Mesenchymal stem cell (in vitro differentiated cells and primary cell): Measurements from ENCODE around the gene SPRED1.
"Not testable (repeated sequence)": the region's sequence is repeated elsewhere in the genome, so short reads cannot be mapped to it uniquely, and the experiment has no call there.

Experiments
- DNase-seq: peaks from one replicate; pipeline ENCODE4 v3.0.0-alpha.2; 2013
- H2AFZ ChIP-seq: one replicate; pipeline ENCODE4 v1.6.1; 2013; ENCODE audit warnings: low read depth, mild to moderate bottlenecking, control low read depth, inconsistent platforms, low read length, moderate library complexity
- H2AK5ac ChIP-seq: 2 replicates; pipeline ENCODE4 v1.6.1; 2013; ENCODE audit warnings: low read length, moderate library complexity, mild to moderate bottlenecking, inconsistent platforms; ENCODE audit not compliant: severe bottlenecking
- H2BK120ac ChIP-seq: one replicate; pipeline ENCODE4 v1.6.1; 2013; ENCODE audit warnings: low read depth, mild to moderate bottlenecking, inconsistent platforms, low read length, moderate library complexity
- H2BK12ac ChIP-seq, 2 experiments: one replicate each; pipeline ENCODE4 v1.6.1; 2013; ENCODE audit warnings: inconsistent platforms in 2 of 2, low read length in 2 of 2, mild to moderate bottlenecking in 2 of 2, moderate library complexity in 2 of 2, control low read depth in 1 of 2
- H2BK15ac ChIP-seq: one replicate; pipeline ENCODE4 v1.6.1; 2013; ENCODE audit warnings: mild to moderate bottlenecking, low read depth, inconsistent platforms; ENCODE audit not compliant: poor library complexity, severe bottlenecking
- H2BK5ac ChIP-seq: 2 replicates; pipeline ENCODE4 v1.6.1; 2013; ENCODE audit warnings: low read depth, mild to moderate bottlenecking, low read length, control low read depth, inconsistent platforms; ENCODE audit not compliant: poor library complexity, severe bottlenecking
- H3K14ac ChIP-seq, 2 experiments: one replicate each; pipeline ENCODE4 v1.6.1; 2013; ENCODE audit warnings: inconsistent platforms in 2 of 2, low read length in 2 of 2, control low read depth in 1 of 2, mild to moderate bottlenecking in 1 of 2, moderate library complexity in 1 of 2
- H3K18ac ChIP-seq, 2 experiments: one replicate each; pipeline ENCODE4 v1.6.1; 2013; ENCODE audit warnings: inconsistent platforms in 2 of 2, low read length in 2 of 2, control low read depth in 1 of 2, low read depth in 1 of 2, mild to moderate bottlenecking in 1 of 2
- H3K23ac ChIP-seq, 2 experiments: one replicate each; pipeline ENCODE4 v1.6.1; 2013; ENCODE audit warnings: inconsistent platforms in 2 of 2, low read length in 2 of 2, mild to moderate bottlenecking in 2 of 2, moderate library complexity in 2 of 2, control low read depth in 1 of 2
- H3K27ac ChIP-seq: 2 replicates; pipeline ENCODE4 v1.5.1; 2013; ENCODE audit warnings: mild to moderate bottlenecking, moderate library complexity, low read length, control low read depth, inconsistent platforms; ENCODE audit not compliant: poor library complexity, severe bottlenecking
- H3K27me3 ChIP-seq, 2 experiments: 2 replicates each; pipeline versions ENCODE4 v1.6.1 to v1.7.0; 2013; ENCODE audit warnings: low read length in 2 of 2, mild to moderate bottlenecking in 2 of 2, moderate library complexity in 2 of 2, control low read depth in 1 of 2, inconsistent platforms in 1 of 2; ENCODE audit not compliant: control insufficient read depth in 1 of 2, insufficient read depth in 1 of 2
- H3K36me3 ChIP-seq, 2 experiments: 2 replicates each; pipeline versions ENCODE4 v1.6.1 to v1.7.0; 2013; ENCODE audit warnings: low read length in 2 of 2, control low read depth in 1 of 2, inconsistent platforms in 1 of 2, low read depth in 1 of 2, mild to moderate bottlenecking in 1 of 2; ENCODE audit not compliant: insufficient read depth in 2 of 2, control insufficient read depth in 1 of 2
- H3K4ac ChIP-seq, 2 experiments: one replicate each; pipeline ENCODE4 v1.6.1; 2013; ENCODE audit warnings: inconsistent platforms in 2 of 2, low read length in 2 of 2, mild to moderate bottlenecking in 2 of 2, moderate library complexity in 2 of 2, control low read depth in 1 of 2, low read depth in 1 of 2
- H3K4me1 ChIP-seq: 2 replicates; pipeline ENCODE4 v1.6.1; 2013; ENCODE audit warnings: low read depth, low read length, control low read depth; ENCODE audit not compliant: control insufficient read depth, insufficient read depth
- H3K4me2 ChIP-seq: 2 replicates; pipeline ENCODE4 v1.6.1; 2013; ENCODE audit warnings: low read length, mild to moderate bottlenecking, inconsistent platforms; ENCODE audit not compliant: poor library complexity, severe bottlenecking
- H3K4me3 ChIP-seq, 2 experiments: 2 replicates each; pipeline versions ENCODE4 v1.5.1 to v1.7.0; 2013; ENCODE audit warnings: low read length in 2 of 2, mild to moderate bottlenecking in 2 of 2, control low read depth in 1 of 2, low read depth in 1 of 2; ENCODE audit not compliant: insufficient read depth in 1 of 2
- H3K79me1 ChIP-seq: replicated peaks from 2 replicates; pipeline ENCODE4 v1.6.1; 2013; ENCODE audit warnings: mild to moderate bottlenecking, control low read depth, low read length, inconsistent platforms; ENCODE audit not compliant: poor library complexity, severe bottlenecking
- H3K9ac ChIP-seq: 2 replicates; pipeline ENCODE4 v1.7.0; 2013; ENCODE audit warnings: mild to moderate bottlenecking, low read length, moderate library complexity
- H3K9me3 ChIP-seq: 2 replicates; pipeline ENCODE4 v1.7.0; 2013; ENCODE audit warnings: mild to moderate bottlenecking, low read length; ENCODE audit not compliant: control insufficient read depth
- H4K8ac ChIP-seq: one replicate; pipeline ENCODE4 v1.6.1; 2013; ENCODE audit warnings: inconsistent platforms, mild to moderate bottlenecking, low read length, moderate library complexity
- H4K91ac ChIP-seq: one replicate; pipeline ENCODE4 v1.6.1; 2013; ENCODE audit warnings: mild to moderate bottlenecking, low read length, inconsistent platforms
- WGBS: methylation state at CpG from one replicate; pipeline ENCODE4 v1.1.7; 2013; ENCODE audit warnings: mixed read lengths; 5-methylcytosine and 5-hydroxymethylcytosine counted together

SPRED1 gene

GRCh38 chr15:38271144-38271543 is 18.5 kb downstream of the SPRED1 start:
- Histone ChIP-seq H3K9me3 (no peaks in the 10 kb centered on the region), H2BK12ac (no peak overlapping the region), H3K4me3 (no peak overlapping the region), H3K4ac (no peak overlapping the region), H2AK5ac (no peak overlapping the region), H2AFZ (no peak overlapping the region), H2BK120ac (no peak overlapping the region), H3K4me2 (no peak overlapping the region), H3K14ac (no peak overlapping the region), H3K9ac (no peak overlapping the region), H3K18ac (no peak overlapping the region), H3K27ac (no peak overlapping the region), H3K4me1 (peaks cover 4% of the 10 kb centered on the region), H3K27me3 (no peaks in the 10 kb centered on the region), H2BK15ac (no peak overlapping the region), H3K36me3 (peaks cover 9 to 20% of the 10 kb centered on the region in 2 experiments), H3K79me1 (no peaks in the 10 kb centered on the region), H3K23ac (no peak overlapping the region), H4K8ac (no peak overlapping the region), H2BK5ac (no peak overlapping the region), H4K91ac (no peak overlapping the region)
- no peak for DNase-seq

- no peak overlapping the region for H2BK5ac ChIP-seq
- peaks cover 9 to 26% of the 10 kb centered on the region in 2 experiments for H3K36me3 ChIP-seq
- H2BK15ac ChIP-seq: no peak overlapping the region
- H2AFZ ChIP-seq: no peak overlapping the region
- no peak overlapping the region for H2BK120ac ChIP-seq
- no peak overlapping the region for H3K18ac ChIP-seq
- no peak overlapping the region for H4K8ac ChIP-seq
- H3K9ac ChIP-seq: no peak overlapping the region
- H2BK12ac ChIP-seq: no peak overlapping the region
- H3K4me3 ChIP-seq: no peak overlapping the region
- H3K9me3 ChIP-seq: no peaks in the 10 kb centered on the region
- no peaks in the 10 kb centered on the region for H3K79me1 ChIP-seq
- DNase-seq: no peak
- no peak overlapping the region for H3K27ac ChIP-seq
- no peaks in the 10 kb centered on the region for H3K27me3 ChIP-seq
- H2AK5ac ChIP-seq: no peak overlapping the region
- no peak overlapping the region for H3K23ac ChIP-seq
- H3K4ac ChIP-seq: no peak overlapping the region
- WGBS: no CpG with 5 or more reads among the region's 3 CpGs
- H4K91ac ChIP-seq: no peak overlapping the region
- no peak overlapping the region for H3K14ac ChIP-seq
- no peak overlapping the region for H3K4me2 ChIP-seq
- peaks cover 2% of the 10 kb centered on the region for H3K4me1 ChIP-seq
Measured at GRCh38 chr15:38271895-38272294, 19.3 kb downstream of the SPRED1 start.

GRCh38 chr15:38272431-38272830 is 19.8 kb downstream of the SPRED1 start:
- H3K18ac ChIP-seq, H2AFZ ChIP-seq, H2BK5ac ChIP-seq, H2BK15ac ChIP-seq, H3K14ac ChIP-seq, H2AK5ac ChIP-seq, H2BK12ac ChIP-seq, H3K9me3 ChIP-seq, H3K27ac ChIP-seq, H3K4me3 ChIP-seq, H3K4me1 ChIP-seq, H3K27me3 ChIP-seq, H4K8ac ChIP-seq, H4K91ac ChIP-seq, H2BK120ac ChIP-seq, DNase-seq, H3K9ac ChIP-seq, H3K4me2 ChIP-seq, H3K79me1 ChIP-seq, H3K23ac ChIP-seq, H3K4ac ChIP-seq: not testable (repeated sequence)
- peaks cover 9 to 32% of the 10 kb centered on the region in 2 experiments for H3K36me3 ChIP-seq
- WGBS: 100% methylated on average over 3 of the region's 3 CpGs

GRCh38 chr15:38274135-38274534 is 21.5 kb downstream of the SPRED1 start:
- WGBS: no CpG with 5 or more reads among the region's 1 CpG
- Histone ChIP-seq H3K4me1 (no peaks in the 10 kb centered on the region), H3K9ac (no peak overlapping the region), H3K36me3 (peaks cover 5 to 23% of the 10 kb centered on the region in 2 experiments), H4K8ac (no peak overlapping the region), H3K18ac (no peak overlapping the region), H2BK5ac (no peak overlapping the region), H3K27ac (no peak overlapping the region), H2AK5ac (no peak overlapping the region), H2BK120ac (no peak overlapping the region), H2AFZ (no peak overlapping the region), H3K79me1 (no peaks in the 10 kb centered on the region), H4K91ac (no peak overlapping the region), H3K4me3 (no peak overlapping the region), H2BK15ac (no peak overlapping the region), H3K9me3 (no peaks in the 10 kb centered on the region), H3K4ac (no peak overlapping the region), H3K4me2 (no peak overlapping the region), H3K14ac (no peak overlapping the region), H3K23ac (no peak overlapping the region), H2BK12ac (no peak overlapping the region), H3K27me3 (no peaks in the 10 kb centered on the region)
- DNase-seq: no peak
